Activated T-helper 2 cell treated with anti-CD3 and anti-CD28 coated beads, Interferon-gamma antibody, Interleukin-2, Interleukin-4, amounts not matched to agents 10 μg/mL and 5 μg/mL and 100 μg/mL, durations not matched to agents 14 hours and 24 hours and 36 hours (primary cell): Measurements from ENCODE around the gene DNHD1. TPM values are rescaled to one million over a fixed set of nuclear protein-coding genes. Genes with fewer than 3 reads are reported as not detected.
"Not testable (repeated sequence)": the region's sequence is repeated elsewhere in the genome, so short reads cannot be mapped to it uniquely, and the experiment has no call there.

Experiments
- DNase-seq: peaks from one replicate; pipeline ENCODE4 v3.0.0; 2021; ENCODE audit warnings: low spot score
- H3K27ac Mint-ChIP-seq: one replicate; pipeline ENCODE4 v1.8.0; 2021; ENCODE audit warnings: mixed read lengths
- H3K27me3 Mint-ChIP-seq: one replicate; pipeline ENCODE4 v1.8.0; 2021; ENCODE audit warnings: low read depth, mixed read lengths
- H3K36me3 Mint-ChIP-seq: one replicate; pipeline ENCODE4 v1.8.0; 2021; ENCODE audit warnings: low read depth, mixed read lengths
- H3K4me1 Mint-ChIP-seq: one replicate; pipeline ENCODE4 v1.8.0; 2021; ENCODE audit warnings: low read depth, mixed read lengths
- H3K4me3 Mint-ChIP-seq: one replicate; pipeline ENCODE4 v1.8.0; 2021; ENCODE audit warnings: low read depth, mild to moderate bottlenecking, moderate library complexity, mixed read lengths
- H3K9me3 Mint-ChIP-seq: one replicate; pipeline ENCODE4 v1.8.0; 2021; ENCODE audit warnings: mixed read lengths
- intact Hi-C: fragments of 100-400 bp; cut with micrococcal nuclease; formaldehyde crosslinking; loops from one replicate; pipeline ENCODE4 v1.15.1; 2023
- total RNA-seq: library from RNA; stranded (reverse); gene quantifications from 2 replicates; pipeline ENCODE4 v1.2.3, GENCODE V29; 2022

Gene DNHD1
- total RNA-seq, 1 donor from 2014 or later: 27.5 TPM

- Mint-ChIP-seq H3K4me1 (peaks cover 21% of the 10 kb centered on the region), H3K27me3 (no peaks in the 10 kb centered on the region), H3K36me3 (peaks cover 44% of the 10 kb centered on the region), H3K27ac (no peak overlapping the region), H3K9me3 (no peaks in the 10 kb centered on the region), H3K4me3 (no peak overlapping the region)
- intact Hi-C loops: loop anchor here (5.0 kb wide), 2 partner anchors 38 to 198 kb away; partner anchors contain the start of genes ARFIP2, CAVIN3 and TIMM10B
- DNase-seq: no peak
These were observed 23.2 kb downstream of the DNHD1 start for GRCh38 chr11:6520265-6520664.

- not testable (repeated sequence) for H3K27ac Mint-ChIP-seq, H3K27me3 Mint-ChIP-seq, DNase-seq, H3K4me3 Mint-ChIP-seq, H3K9me3 Mint-ChIP-seq
- intact Hi-C loops: loop anchor here (5.0 kb wide), 2 partner anchors 40 to 200 kb away; partner anchors contain the start of genes ARFIP2, CAVIN3 and TIMM10B
- Mint-ChIP-seq H3K36me3 (peaks cover 45% of the 10 kb centered on the region), H3K4me1 (peaks cover 34% of the 10 kb centered on the region)
These were observed 24.9 kb downstream of the DNHD1 start for GRCh38 chr11:6521946-6522345.

DNA sequence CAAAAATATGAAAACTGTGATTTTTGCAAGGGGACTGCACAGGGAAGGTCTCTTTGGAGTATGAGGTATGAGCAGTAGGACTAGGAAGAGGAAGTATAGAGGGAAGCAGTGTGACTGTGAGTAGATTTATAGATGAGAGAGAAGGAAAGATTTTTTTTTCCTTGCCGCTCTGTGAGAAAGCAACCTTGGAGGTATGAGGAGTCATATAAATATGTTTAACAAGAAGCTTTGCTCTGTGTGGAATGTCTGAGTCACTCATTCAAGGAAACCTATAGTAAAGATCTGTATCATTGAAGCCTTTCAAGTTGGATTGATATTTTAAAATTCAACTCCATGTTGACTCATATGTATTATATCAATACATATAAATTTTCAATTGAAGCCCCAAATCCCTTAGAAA lies 26.2 kb downstream of the DNHD1 start:
- no peak for DNase-seq
- no peaks in the 10 kb centered on the region for H3K9me3 Mint-ChIP-seq
- peaks cover 52% of the 10 kb centered on the region for H3K36me3 Mint-ChIP-seq
- no peak overlapping the region for H3K4me3 Mint-ChIP-seq
- no peaks in the 10 kb centered on the region for H3K27me3 Mint-ChIP-seq
- peaks cover 40% of the 10 kb centered on the region for H3K4me1 Mint-ChIP-seq
- intact Hi-C loops: loop anchor here (5.0 kb wide), 2 partner anchors 41 to 201 kb away; partner anchors contain the start of genes ARFIP2, CAVIN3 and TIMM10B
- peak overlapping the region; percentile 52 for H3K27ac Mint-ChIP-seq

DNA sequence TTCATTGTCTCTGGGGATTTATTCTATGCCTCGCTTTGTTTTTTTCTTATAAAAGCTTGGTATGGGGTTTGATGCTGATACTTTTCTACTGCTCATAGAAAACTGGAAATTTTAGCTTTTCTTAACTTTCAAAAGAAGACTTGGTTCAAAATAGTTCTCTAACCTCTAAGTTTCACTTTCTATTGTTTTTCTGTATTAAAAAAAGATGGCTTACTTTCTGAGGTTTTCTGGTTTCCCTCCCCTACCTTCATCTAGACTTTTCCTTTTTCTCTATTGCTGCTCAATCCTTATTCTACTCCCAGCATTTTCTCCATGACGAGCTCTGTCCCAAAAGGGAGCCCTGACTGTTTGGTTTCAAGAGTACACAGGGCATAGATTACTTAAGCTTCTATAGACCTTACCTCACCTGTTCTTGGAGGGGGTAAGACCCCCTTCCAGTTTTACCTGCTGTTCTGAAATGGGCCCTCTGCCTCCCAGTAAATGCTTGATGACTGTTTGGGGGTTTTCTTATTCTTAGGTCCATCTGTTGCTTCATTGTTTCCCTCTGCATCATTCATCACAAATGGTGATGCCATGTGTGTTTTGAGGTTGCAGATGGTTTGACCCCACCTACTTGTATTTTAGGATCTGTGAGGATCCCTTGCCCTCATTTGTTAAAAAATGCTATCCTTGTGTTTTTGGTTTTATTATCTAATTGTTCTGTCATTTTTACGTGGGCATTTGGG lies 29.5 kb downstream of the DNHD1 start:
- no peak for DNase-seq
- Mint-ChIP-seq H3K4me3 (peak overlapping the region; percentile 58), H3K27ac (peak overlapping the region; percentile 81), H3K36me3 (peaks cover 39% of the 10 kb centered on the region), H3K27me3 (no peaks in the 10 kb centered on the region), H3K9me3 (no peaks in the 10 kb centered on the region), H3K4me1 (peaks cover 36% of the 10 kb centered on the region)
- intact Hi-C loops: no loop called here

GRCh38 chr11:6529266-6529665 lies 32.2 kb downstream of the DNHD1 start:
- Mint-ChIP-seq H3K9me3 (no peaks in the 10 kb centered on the region), H3K27ac (no peak overlapping the region), H3K27me3 (no peaks in the 10 kb centered on the region), H3K36me3 (peaks cover 40% of the 10 kb centered on the region), H3K4me3 (no peak overlapping the region), H3K4me1 (peaks cover 29% of the 10 kb centered on the region)
- intact Hi-C loops: no loop called here
- DNase-seq: no peak

GRCh38 chr11:6530848-6531247 lies 33.8 kb downstream of the DNHD1 start:
- Mint-ChIP-seq H3K27ac (no peak overlapping the region), H3K4me1 (peaks cover 17% of the 10 kb centered on the region), H3K9me3 (no peaks in the 10 kb centered on the region), H3K4me3 (no peak overlapping the region), H3K36me3 (peaks cover 39% of the 10 kb centered on the region), H3K27me3 (no peaks in the 10 kb centered on the region)
- intact Hi-C loops: loop anchor here (1.0 to 2.0 kb wide), 3 partner anchors 74 to 175 kb away; partner anchors contain the start of gene MRPL17
- no peak for DNase-seq

DNA sequence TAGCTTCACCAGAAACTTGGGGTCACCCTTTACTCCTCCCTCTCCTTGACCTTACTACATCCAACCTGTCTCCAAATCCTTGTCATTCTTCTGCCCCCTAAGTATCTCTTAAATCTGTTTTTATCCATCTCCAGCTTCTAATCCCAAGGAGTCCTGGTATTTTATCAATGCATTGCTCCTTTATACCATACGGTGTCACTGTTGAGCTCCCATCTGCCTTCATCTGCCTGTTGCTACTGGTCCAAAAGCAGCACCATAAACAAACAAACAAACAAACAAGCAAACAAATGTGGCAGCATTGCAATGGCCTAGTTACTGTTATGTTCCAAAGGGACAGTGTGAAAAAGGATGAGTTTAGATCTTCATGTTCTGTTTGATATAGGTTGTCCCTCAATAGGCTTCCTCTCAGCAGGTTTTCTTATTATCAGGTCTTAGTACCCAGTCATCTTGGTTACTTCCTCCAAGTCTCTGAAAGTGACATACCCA lies 34.2 kb downstream of the DNHD1 start:
- intact Hi-C loops: loop anchor here (1.0 to 2.0 kb wide), 3 partner anchors 73 to 175 kb away; partner anchors contain the start of gene MRPL17
- Mint-ChIP-seq H3K4me1 (peaks cover 12% of the 10 kb centered on the region), H3K27me3 (no peaks in the 10 kb centered on the region), H3K9me3 (no peaks in the 10 kb centered on the region), H3K36me3 (peaks cover 34% of the 10 kb centered on the region), H3K27ac (no peak overlapping the region), H3K4me3 (no peak overlapping the region)
- DNase-seq: no peak

- Mint-ChIP-seq H3K4me1 (peaks cover 12% of the 10 kb centered on the region), H3K9me3 (no peaks in the 10 kb centered on the region), H3K27me3 (no peaks in the 10 kb centered on the region), H3K4me3 (no peak overlapping the region), H3K36me3 (peaks cover 7% of the 10 kb centered on the region), H3K27ac (no peak overlapping the region)
- DNase-seq: no peak
- intact Hi-C loops: no loop called here
These were observed 41.4 kb downstream of the DNHD1 start for GRCh38 chr11:6538456-6538855.

GRCh38 chr11:6538945-6539344 lies 41.9 kb downstream of the DNHD1 start:
- no peaks in the 10 kb centered on the region for H3K27me3 Mint-ChIP-seq
- no peak overlapping the region for H3K4me3 Mint-ChIP-seq
- intact Hi-C loops: no loop called here
- H3K27ac Mint-ChIP-seq: no peak overlapping the region
- peaks cover 12% of the 10 kb centered on the region for H3K4me1 Mint-ChIP-seq
- peaks cover 7% of the 10 kb centered on the region for H3K36me3 Mint-ChIP-seq
- H3K9me3 Mint-ChIP-seq: no peaks in the 10 kb centered on the region
- DNase-seq: no peak

GRCh38 chr11:6539748-6540268 lies 42.7 kb downstream of the DNHD1 start:
- Mint-ChIP-seq H3K36me3 (peaks cover 11% of the 10 kb centered on the region), H3K4me1 (peaks cover 12% of the 10 kb centered on the region), H3K27ac (no peak overlapping the region), H3K9me3 (no peaks in the 10 kb centered on the region), H3K4me3 (no peak overlapping the region), H3K27me3 (no peaks in the 10 kb centered on the region)
- no peak for DNase-seq
- intact Hi-C loops: no loop called here

DNA sequence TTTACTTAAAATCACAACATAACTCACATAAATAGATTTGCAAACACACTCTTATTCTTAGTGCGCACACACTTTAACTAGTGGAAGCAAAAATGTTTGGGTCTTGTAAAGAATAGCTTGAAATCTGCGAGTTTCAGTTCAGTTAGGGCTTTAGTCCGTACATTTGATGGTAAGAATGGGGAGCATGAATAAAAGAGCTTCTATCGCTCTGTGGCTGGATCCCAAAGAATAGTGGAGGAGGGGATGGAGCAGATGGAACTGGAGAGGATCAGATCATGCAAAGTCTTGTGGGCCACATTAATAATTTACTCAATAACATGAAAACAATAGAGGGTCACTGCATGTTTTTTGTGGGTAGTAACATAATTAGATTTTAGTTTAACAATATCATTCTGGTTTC lies 44.3 kb downstream of the DNHD1 start:
- H3K36me3 Mint-ChIP-seq: peaks cover 7% of the 10 kb centered on the region
- no peaks in the 10 kb centered on the region for H3K9me3 Mint-ChIP-seq
- DNase-seq: no peak
- H3K4me3 Mint-ChIP-seq: no peak overlapping the region
- peaks cover 12% of the 10 kb centered on the region for H3K4me1 Mint-ChIP-seq
- intact Hi-C loops: no loop called here
- H3K27me3 Mint-ChIP-seq: no peaks in the 10 kb centered on the region
- no peak overlapping the region for H3K27ac Mint-ChIP-seq

DNA sequence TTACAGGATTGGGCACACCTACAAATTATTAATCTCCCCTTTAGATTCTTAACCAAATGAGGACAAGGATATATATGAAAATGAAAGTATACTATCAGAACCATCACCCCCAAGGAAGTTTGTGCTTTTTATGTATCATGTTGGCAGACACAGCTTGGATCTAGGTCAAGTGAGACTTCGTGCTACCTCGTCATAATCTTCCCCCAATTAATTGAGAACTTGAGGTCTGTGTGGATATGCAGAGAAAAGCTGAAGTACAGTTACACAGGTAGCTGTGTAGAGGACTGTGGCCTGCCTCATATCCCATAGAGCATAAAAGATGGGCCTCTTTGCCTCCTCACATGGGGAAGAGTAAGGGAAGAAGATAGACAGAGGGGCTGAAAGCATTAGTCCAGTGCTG lies 45.6 kb downstream of the DNHD1 start:
- peaks cover 7% of the 10 kb centered on the region for H3K36me3 Mint-ChIP-seq

More for the DNA sequence above, 45.6 kb downstream of the DNHD1 start:
- no peak for DNase-seq
- H3K4me3 Mint-ChIP-seq: no peak overlapping the region
- H3K9me3 Mint-ChIP-seq: no peaks in the 10 kb centered on the region
- H3K4me1 Mint-ChIP-seq: peaks cover 12% of the 10 kb centered on the region
- no peaks in the 10 kb centered on the region for H3K27me3 Mint-ChIP-seq
- H3K27ac Mint-ChIP-seq: peak overlapping the region; percentile 4
- intact Hi-C loops: no loop called here
